ENCODE data around the gene ZGRF1.
"Not testable (repeated sequence)": the region's sequence is repeated elsewhere in the genome, so short reads cannot be mapped to it uniquely, and the experiment has no call there.

Gene ZGRF1

GRCh38 chr4:112531146-112531545 lies 105.6 kb downstream of the ZGRF1 start:
- Histone ChIP-seq H3K27ac (no peak overlapping the region), H3K4me1 (ENCODE audit: low read depth, poor library complexity, severe bottlenecking) (no peaks in the 10 kb centered on the region), H4K20me1 (ENCODE audit: insufficient read depth) (no peaks in the 10 kb centered on the region), H3K36me3 (ENCODE audit: insufficient read depth) (no peaks in the 10 kb centered on the region), H2AFZ (ENCODE audit: low read depth) (no peak overlapping the region), H3K9ac (no peak overlapping the region), H3K4me2 (no peak overlapping the region), H3K79me2 (ENCODE audit: insufficient read depth, low read depth) (no peaks in the 10 kb centered on the region), H3K4me3 (IDR thresholded peaks at IDR 0.05; ENCODE audit: insufficient read depth, low read depth, low read length) (no peak overlapping the region), H3K27me3 (ENCODE audit: insufficient read depth, low read depth) (no peaks in the 10 kb centered on the region)
- TF ChIP-seq, protein P1, sequence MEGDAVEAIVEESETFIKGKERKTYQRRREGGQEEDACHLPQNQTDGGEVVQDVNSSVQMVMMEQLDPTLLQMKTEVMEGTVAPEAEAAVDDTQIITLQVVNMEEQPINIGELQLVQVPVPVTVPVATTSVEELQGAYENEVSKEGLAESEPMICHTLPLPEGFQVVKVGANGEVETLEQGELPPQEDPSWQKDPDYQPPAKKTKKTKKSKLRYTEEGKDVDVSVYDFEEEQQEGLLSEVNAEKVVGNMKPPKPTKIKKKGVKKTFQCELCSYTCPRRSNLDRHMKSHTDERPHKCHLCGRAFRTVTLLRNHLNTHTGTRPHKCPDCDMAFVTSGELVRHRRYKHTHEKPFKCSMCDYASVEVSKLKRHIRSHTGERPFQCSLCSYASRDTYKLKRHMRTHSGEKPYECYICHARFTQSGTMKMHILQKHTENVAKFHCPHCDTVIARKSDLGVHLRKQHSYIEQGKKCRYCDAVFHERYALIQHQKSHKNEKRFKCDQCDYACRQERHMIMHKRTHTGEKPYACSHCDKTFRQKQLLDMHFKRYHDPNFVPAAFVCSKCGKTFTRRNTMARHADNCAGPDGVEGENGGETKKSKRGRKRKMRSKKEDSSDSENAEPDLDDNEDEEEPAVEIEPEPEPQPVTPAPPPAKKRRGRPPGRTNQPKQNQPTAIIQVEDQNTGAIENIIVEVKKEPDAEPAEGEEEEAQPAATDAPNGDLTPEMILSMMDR (conservative IDR thresholded peaks at IDR 0.05; ENCODE audit: low read depth, low read length): no peak

DNA sequence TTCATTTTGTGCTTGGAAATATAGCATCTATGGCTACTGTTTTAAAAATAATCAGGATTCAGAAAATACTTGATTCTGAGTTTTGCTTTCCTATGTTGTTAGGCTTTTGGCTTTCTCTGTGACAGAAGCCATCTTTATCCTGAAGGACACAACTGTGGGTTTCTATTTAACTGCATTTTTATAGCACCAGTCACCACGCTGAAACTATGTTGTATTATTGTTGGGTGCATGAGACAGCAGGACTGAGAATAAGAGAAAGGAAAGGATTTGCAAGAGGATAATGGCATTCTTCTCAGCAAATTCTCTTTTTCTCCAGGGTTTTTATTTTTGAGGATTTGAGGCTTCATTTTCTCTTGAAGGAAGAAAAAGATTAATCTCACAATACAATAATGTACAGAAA lies 110.6 kb downstream of the ZGRF1 start:
- Histone ChIP-seq H3K79me2 (ENCODE audit: insufficient read depth, low read depth) (no peaks in the 10 kb centered on the region), H3K4me1 (ENCODE audit: low read depth, poor library complexity, severe bottlenecking) (no peaks in the 10 kb centered on the region), H3K4me2 (no peak overlapping the region), H3K4me3 (IDR thresholded peaks at IDR 0.05; ENCODE audit: insufficient read depth, low read depth, low read length) (no peak overlapping the region), H3K36me3 (ENCODE audit: insufficient read depth) (no peaks in the 10 kb centered on the region), H3K27ac (no peak overlapping the region), H2AFZ (ENCODE audit: low read depth) (no peak overlapping the region), H3K27me3 (ENCODE audit: insufficient read depth, low read depth) (no peaks in the 10 kb centered on the region), H3K9ac (no peak overlapping the region), H4K20me1 (ENCODE audit: insufficient read depth) (no peaks in the 10 kb centered on the region)
- TF ChIP-seq, protein P1 (conservative IDR thresholded peaks at IDR 0.05; ENCODE audit: low read depth, low read length): no peak

- peak overlapping the region; percentile 49 for H3K4me3 ChIP-seq (IDR thresholded peaks at IDR 0.05; ENCODE audit: insufficient read depth, low read depth, low read length)
- H4K20me1 ChIP-seq (ENCODE audit: insufficient read depth): no peaks in the 10 kb centered on the region
- H3K36me3 ChIP-seq (ENCODE audit: insufficient read depth): no peaks in the 10 kb centered on the region
- H3K27me3 ChIP-seq (ENCODE audit: insufficient read depth, low read depth): no peaks in the 10 kb centered on the region
- peak overlapping the region; percentile 24; the same call in 1 of the 2 replicates for H3K27ac ChIP-seq
- peak overlapping the region; percentile 62 for H2AFZ ChIP-seq (ENCODE audit: low read depth)
- H3K4me2 ChIP-seq: peak overlapping the region; percentile 73
- no peaks in the 10 kb centered on the region for H3K79me2 ChIP-seq (ENCODE audit: insufficient read depth, low read depth)
- H3K4me1 ChIP-seq (ENCODE audit: low read depth, poor library complexity, severe bottlenecking): peaks cover under 1% of the 10 kb centered on the region
- peak overlapping the region; percentile 33; the same call in 1 of the 2 replicates for H3K9ac ChIP-seq
- TF ChIP-seq, protein P1 (conservative IDR thresholded peaks at IDR 0.05; ENCODE audit: low read depth, low read length): peak; percentile 94
These were observed 112.8 kb downstream of the ZGRF1 start for GRCh38 chr4:112523764-112524505.

- H3K4me2 ChIP-seq: peak overlapping the region; percentile 73
- H3K36me3 ChIP-seq (ENCODE audit: insufficient read depth): no peaks in the 10 kb centered on the region
- no peak overlapping the region; the same call in 1 of the 2 replicates for H3K9ac ChIP-seq
- no peaks in the 10 kb centered on the region for H3K27me3 ChIP-seq (ENCODE audit: insufficient read depth, low read depth)
- peak overlapping the region; percentile 49 for H3K4me3 ChIP-seq (IDR thresholded peaks at IDR 0.05; ENCODE audit: insufficient read depth, low read depth, low read length)
- TF ChIP-seq, protein P1 (conservative IDR thresholded peaks at IDR 0.05; ENCODE audit: low read depth, low read length): no peak
- H3K79me2 ChIP-seq (ENCODE audit: insufficient read depth, low read depth): no peaks in the 10 kb centered on the region
- peak overlapping the region; percentile 62 for H2AFZ ChIP-seq (ENCODE audit: low read depth)
- no peaks in the 10 kb centered on the region for H4K20me1 ChIP-seq (ENCODE audit: insufficient read depth)
- no peak overlapping the region for H3K27ac ChIP-seq
- H3K4me1 ChIP-seq (ENCODE audit: low read depth, poor library complexity, severe bottlenecking): peaks cover 8% of the 10 kb centered on the region
These were observed 113.5 kb downstream of the ZGRF1 start for GRCh38 chr4:112523008-112523721.

DNA sequence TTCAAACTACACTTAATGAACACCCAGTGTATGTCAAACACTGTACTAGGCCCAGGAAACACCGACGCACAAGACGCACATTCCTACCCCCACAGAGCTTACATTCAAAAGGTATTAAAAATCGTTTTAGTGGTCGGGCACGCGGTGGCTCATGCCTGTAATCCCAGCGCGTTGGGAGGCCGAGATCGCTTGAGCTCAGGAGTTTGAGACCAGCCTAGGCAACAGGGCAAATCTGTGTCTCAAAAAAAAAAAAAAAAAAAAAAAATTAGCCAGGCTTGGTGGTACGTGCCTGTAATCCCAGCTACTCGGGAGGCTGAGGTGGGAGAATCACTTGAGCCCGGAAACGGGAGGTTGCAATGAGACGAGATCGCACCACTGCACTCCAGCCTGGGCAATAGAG lies 114.3 kb downstream of the ZGRF1 start:
- H3K27ac ChIP-seq; H4K20me1 ChIP-seq (ENCODE audit: insufficient read depth); H3K9ac ChIP-seq; H3K4me3 ChIP-seq (IDR thresholded peaks at IDR 0.05; ENCODE audit: insufficient read depth, low read depth, low read length); H3K27me3 ChIP-seq (ENCODE audit: insufficient read depth, low read depth); H2AFZ ChIP-seq (ENCODE audit: low read depth); H3K79me2 ChIP-seq (ENCODE audit: insufficient read depth, low read depth); H3K36me3 ChIP-seq (ENCODE audit: insufficient read depth): not testable (repeated sequence)
- Histone ChIP-seq H3K4me2 (peak overlapping the region; percentile 73), H3K4me1 (ENCODE audit: low read depth, poor library complexity, severe bottlenecking) (peaks cover 15% of the 10 kb centered on the region)
